ENCODE results near the gene KATNAL1.

The KATNAL1 gene

DNA sequence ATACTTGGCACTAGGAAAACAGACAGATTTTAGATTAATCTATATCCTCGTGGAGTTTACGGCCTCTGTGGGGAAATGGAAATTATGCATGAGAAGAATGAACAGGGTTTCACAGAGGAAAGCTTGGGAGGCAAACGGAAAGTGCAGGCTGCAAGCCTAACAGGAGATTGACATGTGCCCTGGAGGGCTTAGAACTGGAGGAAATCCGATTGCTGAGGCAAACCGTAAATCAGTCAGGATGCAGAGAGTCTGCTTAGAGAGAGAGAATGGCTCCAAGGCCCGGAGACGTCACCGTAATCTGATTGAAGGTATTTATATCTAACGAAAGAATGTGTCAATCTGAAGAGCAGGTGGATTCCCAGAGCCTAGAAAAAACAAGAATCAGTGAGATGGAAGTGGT lies 143.2 kb downstream of the KATNAL1 start:
- H3K36me3 ChIP-seq = no peaks in the 10 kb centered on the region
- TF ChIP-seq, protein P1, sequence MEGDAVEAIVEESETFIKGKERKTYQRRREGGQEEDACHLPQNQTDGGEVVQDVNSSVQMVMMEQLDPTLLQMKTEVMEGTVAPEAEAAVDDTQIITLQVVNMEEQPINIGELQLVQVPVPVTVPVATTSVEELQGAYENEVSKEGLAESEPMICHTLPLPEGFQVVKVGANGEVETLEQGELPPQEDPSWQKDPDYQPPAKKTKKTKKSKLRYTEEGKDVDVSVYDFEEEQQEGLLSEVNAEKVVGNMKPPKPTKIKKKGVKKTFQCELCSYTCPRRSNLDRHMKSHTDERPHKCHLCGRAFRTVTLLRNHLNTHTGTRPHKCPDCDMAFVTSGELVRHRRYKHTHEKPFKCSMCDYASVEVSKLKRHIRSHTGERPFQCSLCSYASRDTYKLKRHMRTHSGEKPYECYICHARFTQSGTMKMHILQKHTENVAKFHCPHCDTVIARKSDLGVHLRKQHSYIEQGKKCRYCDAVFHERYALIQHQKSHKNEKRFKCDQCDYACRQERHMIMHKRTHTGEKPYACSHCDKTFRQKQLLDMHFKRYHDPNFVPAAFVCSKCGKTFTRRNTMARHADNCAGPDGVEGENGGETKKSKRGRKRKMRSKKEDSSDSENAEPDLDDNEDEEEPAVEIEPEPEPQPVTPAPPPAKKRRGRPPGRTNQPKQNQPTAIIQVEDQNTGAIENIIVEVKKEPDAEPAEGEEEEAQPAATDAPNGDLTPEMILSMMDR (IDR thresholded peaks at IDR 0.05) = no peak
- no peaks in the 10 kb centered on the region for H3K4me1 ChIP-seq
- no peak for DNase-seq
- H3K27me3 ChIP-seq = no peaks in the 10 kb centered on the region
- H3K27ac ChIP-seq = no peak overlapping the region
- H3K4me3 ChIP-seq = no peak overlapping the region
- intact Hi-C loops (cut with DNase I; ENCODE audit: low total_unique reads) = no loop called here
- no peaks in the 10 kb centered on the region for H3K9me3 ChIP-seq

DNA sequence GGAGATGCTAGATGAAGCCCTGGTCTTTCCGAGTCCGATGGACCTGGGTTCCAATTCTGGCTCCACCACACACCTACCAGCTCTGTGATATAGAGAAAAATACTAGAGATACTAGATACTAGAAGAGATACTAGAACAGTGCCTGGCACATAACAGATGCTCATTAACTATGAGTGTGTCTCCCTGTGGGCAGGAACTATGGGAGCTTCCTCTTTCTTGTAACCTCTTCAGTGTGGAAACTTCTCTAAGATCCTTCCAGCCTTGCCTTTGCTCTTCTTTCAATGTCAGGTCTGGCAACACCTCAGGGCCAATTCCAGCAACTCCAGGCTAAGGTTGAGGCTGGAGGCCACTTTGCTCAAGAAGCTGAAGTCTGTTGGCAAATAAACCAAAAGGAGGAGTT lies 143.9 kb downstream of the KATNAL1 start:
- Histone ChIP-seq H3K27me3 (no peaks in the 10 kb centered on the region), H3K9me3 (no peaks in the 10 kb centered on the region), H3K4me3 (no peak overlapping the region), H3K4me1 (no peaks in the 10 kb centered on the region), H3K27ac (no peak overlapping the region), H3K36me3 (no peaks in the 10 kb centered on the region)
- intact Hi-C loops (cut with DNase I; ENCODE audit: low total_unique reads) = no loop called here
- TF ChIP-seq, protein P1 (IDR thresholded peaks at IDR 0.05) = no peak
- DNase-seq = peak in 1 of 2 donors; percentile 13

DNA sequence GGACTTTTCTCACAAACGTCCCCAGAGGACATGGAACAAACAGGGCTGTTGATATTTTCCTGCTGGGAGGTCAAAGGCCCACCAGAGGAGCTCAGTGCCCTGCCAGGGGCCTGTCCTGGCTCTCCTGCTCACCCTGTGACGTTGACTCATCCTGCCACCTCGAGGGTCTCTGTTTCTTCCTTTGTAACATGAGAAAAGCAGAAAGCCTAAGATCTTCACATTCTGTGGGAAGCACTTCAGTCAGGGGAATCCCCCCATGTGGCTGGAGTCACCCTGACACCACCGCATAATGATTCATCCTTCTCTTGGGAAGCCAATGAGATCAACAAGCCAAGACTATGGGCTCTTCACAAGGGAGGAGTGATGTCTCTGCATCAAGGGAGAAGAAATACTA lies 147.9 kb downstream of the KATNAL1 start:
- TF ChIP-seq, protein P1 (IDR thresholded peaks at IDR 0.05) = no peak
- Histone ChIP-seq H3K27me3 (no peaks in the 10 kb centered on the region), H3K9me3 (no peaks in the 10 kb centered on the region), H3K4me1 (no peaks in the 10 kb centered on the region), H3K27ac (no peak overlapping the region), H3K4me3 (no peak overlapping the region), H3K36me3 (no peaks in the 10 kb centered on the region)
- peak in 1 of 2 donors; percentile 33 for DNase-seq
- intact Hi-C loops (cut with DNase I; ENCODE audit: low total_unique reads) = no loop called here

DNA sequence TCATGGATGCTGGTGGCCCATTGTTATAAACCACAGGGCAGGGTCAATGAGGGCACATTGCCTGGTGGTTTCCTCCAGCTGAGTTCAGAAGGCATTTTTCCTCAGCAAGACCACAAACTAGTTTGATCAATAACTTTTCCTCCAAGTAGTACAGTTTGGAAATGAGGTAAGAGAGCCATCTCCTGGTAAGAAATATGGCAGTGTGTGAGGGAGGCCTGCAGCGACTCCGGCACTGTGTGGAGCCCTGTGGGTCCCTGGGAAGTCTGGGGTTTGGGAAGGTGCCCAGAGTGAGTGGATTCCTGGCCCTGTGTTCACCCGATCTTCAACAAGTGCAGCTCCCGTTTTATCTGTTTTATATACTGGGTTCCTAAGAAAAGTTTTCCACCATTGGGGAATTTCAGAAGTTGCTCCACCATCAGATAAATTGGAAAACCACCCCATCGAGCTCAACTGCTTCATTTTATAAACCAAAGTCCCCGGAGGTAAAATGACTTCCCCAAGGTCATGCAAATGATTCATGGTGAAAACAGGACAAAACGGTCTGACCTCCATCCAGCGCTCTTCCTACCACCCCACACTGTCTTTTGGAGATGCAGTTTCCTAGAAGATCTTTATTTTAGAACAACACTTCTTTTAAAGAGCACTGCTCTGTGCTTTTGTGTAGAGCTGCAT lies 148.4 kb downstream of the KATNAL1 start:
- H3K27ac ChIP-seq = no peak overlapping the region
- H3K36me3 ChIP-seq = no peaks in the 10 kb centered on the region
- no peaks in the 10 kb centered on the region for H3K9me3 ChIP-seq
- H3K4me1 ChIP-seq = no peaks in the 10 kb centered on the region
- TF ChIP-seq, protein P1 (IDR thresholded peaks at IDR 0.05) = peak in 1 of 2 experiments; percentile 20
- H3K27me3 ChIP-seq = no peaks in the 10 kb centered on the region
- intact Hi-C loops (cut with DNase I; ENCODE audit: low total_unique reads) = no loop called here
- DNase-seq = no peak
- no peak overlapping the region for H3K4me3 ChIP-seq

DNA sequence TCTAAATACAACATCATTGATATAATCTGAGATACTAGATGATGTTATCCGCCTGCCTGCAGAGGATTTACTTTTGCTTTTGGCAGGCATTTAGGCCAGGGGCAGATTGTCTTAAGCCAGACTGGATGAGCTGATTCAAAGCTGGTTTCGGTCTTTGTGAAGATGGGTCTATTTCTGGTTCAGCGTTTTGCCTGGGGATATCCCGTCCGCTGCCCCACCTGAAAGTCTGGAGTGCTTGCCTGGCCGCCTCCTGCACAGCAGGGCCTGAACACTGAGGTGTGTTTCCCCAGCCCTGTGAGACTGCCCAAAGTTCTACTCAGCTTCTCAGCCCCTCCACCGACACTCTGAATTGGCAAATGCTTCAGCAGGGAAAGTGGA lies 149.7 kb downstream of the KATNAL1 start:
- no peaks in the 10 kb centered on the region for H3K9me3 ChIP-seq
- no peaks in the 10 kb centered on the region for H3K27me3 ChIP-seq
- TF ChIP-seq, protein P1 (IDR thresholded peaks at IDR 0.05) = no peak
- H3K4me3 ChIP-seq = no peak overlapping the region
- no peaks in the 10 kb centered on the region for H3K36me3 ChIP-seq
- intact Hi-C loops (cut with DNase I; ENCODE audit: low total_unique reads) = no loop called here
- H3K4me1 ChIP-seq = no peaks in the 10 kb centered on the region
- no peak overlapping the region for H3K27ac ChIP-seq
- no peak for DNase-seq

All from tibial artery (tissue), 4 donors.